Measurements from ENCODE around the gene PSORS1C2. TPM values are rescaled to one million over a fixed set of nuclear protein-coding genes. Genes with fewer than 3 reads are reported as not detected.

Gene PSORS1C2
- total RNA-seq, 1 experiment from 2014 or later: 0.33 TPM

DNA sequence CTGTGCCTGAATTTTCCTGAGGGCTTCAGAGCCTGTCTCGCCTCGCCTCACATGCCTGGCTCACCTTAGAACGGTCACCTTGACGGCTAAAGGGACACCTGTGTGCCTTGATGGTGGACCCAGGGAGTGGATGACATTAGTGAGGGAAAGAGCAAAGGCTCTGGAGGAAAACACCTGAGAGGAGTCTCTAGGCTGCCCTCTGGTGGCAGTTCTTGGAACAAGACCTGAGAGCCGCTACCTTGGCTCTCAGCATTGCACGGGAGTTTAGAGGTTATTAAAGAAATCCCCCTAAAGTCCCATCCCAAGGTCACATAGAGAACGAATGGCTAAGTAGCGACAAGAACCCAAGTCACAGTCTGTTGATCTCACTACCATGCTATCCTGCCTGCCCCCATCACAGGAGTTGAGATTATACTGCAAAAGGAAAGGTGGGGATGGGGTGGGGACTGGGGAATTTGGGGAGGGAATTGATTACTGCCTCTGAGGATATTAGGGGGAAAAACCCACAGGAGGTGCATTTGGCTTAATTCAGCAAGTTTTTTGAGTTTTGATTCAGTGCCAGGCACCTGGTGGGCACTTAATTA lies 10.7 kb downstream of the PSORS1C2 start:
- no peaks in the 10 kb centered on the region for H3K79me2 ChIP-seq (ENCODE audit: insufficient read depth, low read length)
- H4K8ac ChIP-seq (replicated peaks; ENCODE audit: insufficient read length, low read depth, low read length): no peak overlapping the region
- TF ChIP-seq, protein P1, sequence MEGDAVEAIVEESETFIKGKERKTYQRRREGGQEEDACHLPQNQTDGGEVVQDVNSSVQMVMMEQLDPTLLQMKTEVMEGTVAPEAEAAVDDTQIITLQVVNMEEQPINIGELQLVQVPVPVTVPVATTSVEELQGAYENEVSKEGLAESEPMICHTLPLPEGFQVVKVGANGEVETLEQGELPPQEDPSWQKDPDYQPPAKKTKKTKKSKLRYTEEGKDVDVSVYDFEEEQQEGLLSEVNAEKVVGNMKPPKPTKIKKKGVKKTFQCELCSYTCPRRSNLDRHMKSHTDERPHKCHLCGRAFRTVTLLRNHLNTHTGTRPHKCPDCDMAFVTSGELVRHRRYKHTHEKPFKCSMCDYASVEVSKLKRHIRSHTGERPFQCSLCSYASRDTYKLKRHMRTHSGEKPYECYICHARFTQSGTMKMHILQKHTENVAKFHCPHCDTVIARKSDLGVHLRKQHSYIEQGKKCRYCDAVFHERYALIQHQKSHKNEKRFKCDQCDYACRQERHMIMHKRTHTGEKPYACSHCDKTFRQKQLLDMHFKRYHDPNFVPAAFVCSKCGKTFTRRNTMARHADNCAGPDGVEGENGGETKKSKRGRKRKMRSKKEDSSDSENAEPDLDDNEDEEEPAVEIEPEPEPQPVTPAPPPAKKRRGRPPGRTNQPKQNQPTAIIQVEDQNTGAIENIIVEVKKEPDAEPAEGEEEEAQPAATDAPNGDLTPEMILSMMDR (conservative IDR thresholded peaks at IDR 0.05): peak; percentile 87
- Mint-ChIP-seq H3K4me3 (no peak overlapping the region), H3K27me3 (ENCODE audit: low read depth) (peaks cover 13% of the 10 kb centered on the region), H3K4me1 (peaks cover 42 to 50% of the 10 kb centered on the region in 2 experiments), H3K36me3 (ENCODE audit: insufficient read depth in 1 of 3, low read depth in 3 of 3) (no peaks in the 10 kb centered on the region), H3K27ac (peak overlapping the region in 1 of 3 experiments; percentile 18; a peak in 1 of 7 replicates), H3K9me3 (no peaks in the 10 kb centered on the region; a peak in 1 of 5 replicates)
- no peak overlapping the region for H3K27ac ChIP-seq (ENCODE audit: insufficient read length, low read depth, low read length)
- H3K56ac ChIP-seq (ENCODE audit: insufficient read length, low read depth, low read length): no peak overlapping the region
- no peak overlapping the region for H2AFZ ChIP-seq (ENCODE audit: low read length)
- no peak overlapping the region for H3K14ac ChIP-seq (ENCODE audit: insufficient read depth, low read length)
- no peak overlapping the region for H2BK5ac ChIP-seq (ENCODE audit: insufficient read length, low read length)
- no peak overlapping the region for H2BK15ac ChIP-seq (ENCODE audit: low read depth, low read length)
- no CpG with 5 or more reads among the region's 8 CpGs for WGBS (ENCODE audit: extremely low coverage, insufficient read length, low lambda C conversion rate)
- no peak overlapping the region for H3K4ac ChIP-seq (ENCODE audit: low read depth, low read length)
- H4K91ac ChIP-seq (ENCODE audit: insufficient read length, low read depth, low read length): no peak overlapping the region
- no peaks in the 10 kb centered on the region for H3K9me3 ChIP-seq (ENCODE audit: control insufficient read depth, low read depth, low read length)
- H2AK5ac ChIP-seq (ENCODE audit: insufficient read length, low read length): no peak overlapping the region
- no peak overlapping the region for H3K23ac ChIP-seq (ENCODE audit: insufficient read length, low read depth, low read length)
- H2BK12ac ChIP-seq (ENCODE audit: insufficient read length, low read depth, low read length): no peak overlapping the region
- no peak overlapping the region for H4K5ac ChIP-seq (ENCODE audit: insufficient read length, low read depth, low read length)
- H3K4me1 ChIP-seq (ENCODE audit: insufficient read depth, low read length): no peaks in the 10 kb centered on the region
- no peaks in the 10 kb centered on the region for H4K20me1 ChIP-seq (ENCODE audit: control insufficient read depth, insufficient read depth, insufficient read length)
- H3T11ph ChIP-seq (ENCODE audit: low read length): no peak overlapping the region
- no peak overlapping the region for H2BK20ac ChIP-seq (ENCODE audit: low read depth, low read length, poor library complexity, severe bottlenecking)
- H2BK120ac ChIP-seq (ENCODE audit: low read depth, low read length, poor library complexity, severe bottlenecking): no peak overlapping the region
- no peaks in the 10 kb centered on the region for H3K27me3 ChIP-seq (ENCODE audit: insufficient read depth, low read length)
- no peak overlapping the region for H3K4me2 ChIP-seq (ENCODE audit: insufficient read depth, insufficient read length, low read length)
- H3K18ac ChIP-seq (ENCODE audit: insufficient read length, low read depth, low read length): no peak overlapping the region
- DNase-seq: peak; percentile 79
- no peaks in the 10 kb centered on the region for H3K79me1 ChIP-seq (ENCODE audit: insufficient read depth, low read depth, low read length, poor library complexity, severe bottlenecking)
- no peaks in the 10 kb centered on the region for H3K23me2 ChIP-seq (ENCODE audit: insufficient read length, low read depth, low read length, poor library complexity, severe bottlenecking)
- H3K9ac ChIP-seq (ENCODE audit: extremely low read depth, insufficient read length, low read length): no peak overlapping the region
